Hepatocyte (in vitro differentiated cells): ENCODE data around the gene CD36. TPM values are rescaled to one million over a fixed set of nuclear protein-coding genes. Genes with fewer than 3 reads are reported as not detected.

Experiments
- DNase-seq: peaks from one replicate; pipeline ENCODE4 v3.0.0-alpha.2; 2016; ENCODE audit warnings: low spot score
- H2AFZ ChIP-seq: fragments of 200-600 bp; sonication (generic); 2 replicates; pipeline ENCODE4 v1.6.0; 2016; ENCODE audit warnings: antibody characterized with exemption, mild to moderate bottlenecking
- H3K27ac ChIP-seq: fragments of 200-600 bp; sonication (generic); 2 replicates; pipeline ENCODE4 v1.5.1; 2016; ENCODE audit warnings: mild to moderate bottlenecking
- H3K27me3 ChIP-seq: fragments of 200-600 bp; sonication (generic); 2 replicates; pipeline ENCODE4 v1.6.1; 2016
- H3K36me3 ChIP-seq: fragments of 200-600 bp; sonication (generic); replicated peaks from 2 replicates; pipeline ENCODE4 v1.5.1; 2016; ENCODE audit warnings: low read depth; ENCODE audit not compliant: insufficient read depth
- H3K4me1 ChIP-seq: fragments of 200-600 bp; sonication (generic); 2 replicates; pipeline ENCODE4 v1.5.1; 2016; ENCODE audit warnings: mild to moderate bottlenecking, moderate library complexity; ENCODE audit not compliant: insufficient read depth
- H3K4me2 ChIP-seq: fragments of 200-600 bp; sonication (generic); 2 replicates; pipeline ENCODE4 v1.6.0; 2016
- H3K4me3 ChIP-seq: fragments of 200-600 bp; sonication (generic); 2 replicates; pipeline ENCODE4 v1.5.1; 2016; ENCODE audit warnings: mild to moderate bottlenecking
- H3K79me2 ChIP-seq: fragments of 200-600 bp; sonication (generic); 2 replicates; pipeline ENCODE4 v1.6.0; 2017; ENCODE audit warnings: mild to moderate bottlenecking
- H3K9me2 ChIP-seq: fragments of 200-600 bp; sonication (generic); replicated peaks from 2 replicates; pipeline ENCODE4 v1.6.0; 2017; ENCODE audit warnings: mild to moderate bottlenecking; ENCODE audit not compliant: insufficient read depth
- H3K9me3 ChIP-seq: fragments of 200-600 bp; sonication (generic); 2 replicates; pipeline ENCODE4 v1.5.1; 2016; ENCODE audit warnings: low read depth, mild to moderate bottlenecking
- H4K20me1 ChIP-seq: fragments of 200-600 bp; sonication (generic); 2 replicates; pipeline ENCODE4 v1.6.0; 2016; ENCODE audit warnings: mild to moderate bottlenecking; ENCODE audit not compliant: insufficient read depth, poor library complexity, severe bottlenecking
- CTCF ChIP-seq: fragments of 200-600 bp; sonication (generic); IDR thresholded peaks from 2 replicates; pipeline ENCODE4 v1.5.1; 2016; ENCODE audit warnings: antibody characterized with exemption, mild to moderate bottlenecking; ENCODE audit not compliant: poor library complexity
- EZH2 ChIP-seq: fragments of 200-600 bp; sonication (generic); IDR thresholded peaks from 2 replicates; pipeline ENCODE4 v1.6.1; 2016; ENCODE audit warnings: antibody characterized with exemption, mild to moderate bottlenecking, borderline replicate concordance
- EZH2phosphoT487 ChIP-seq: fragments of 200-600 bp; sonication (generic); IDR thresholded peaks from one replicate; pipeline ENCODE4 v1.6.1; 2018; ENCODE audit warnings: antibody characterized with exemption, mild to moderate bottlenecking, low read depth, moderate library complexity; ENCODE audit not compliant: unreplicated experiment, severe bottlenecking
- WGBS: methylation state at CpG from one replicate; pipeline ENCODE4 v1.1.6; 2016; ENCODE audit warnings: low lambda C conversion rate; ENCODE audit errors: missing lambda C conversion rate; 5-methylcytosine and 5-hydroxymethylcytosine counted together
- polyA plus RNA-seq: library from polyadenylated mRNA; unstranded; fragments of >200 nt; fragmentation: Nextera tagmentation; extraction: Ambion mirVana; gene quantifications from 2 replicates; pipeline ENCODE4 v1.2.1, GENCODE V29; 2016
- total RNA-seq: library from RNA; depleted of rRNA; stranded (reverse); fragments of >200 nt; gene quantifications from 2 replicates; pipeline ENCODE4 v1.2.3, GENCODE V29; 2014

Gene CD36
- total and polyA plus RNA-seq, 2 experiments from 2014 or later, result 5.4 to 22.6 TPM

GRCh38 chr7:80675090-80675489, 36.6 kb downstream of the CD36 start:
- H3K4me2 ChIP-seq, result no peak overlapping the region
- DNase-seq, result no peak

GRCh38 chr7:80676404-80676803, 38.0 kb downstream of the CD36 start:
- WGBS, result 100% methylated on average over 2 of the region's 2 CpGs
- H3K36me3 ChIP-seq, result no peaks in the 10 kb centered on the region
- H3K27ac ChIP-seq, result no peak overlapping the region

More at GRCh38 chr7:80675090-80675489, 36.6 kb downstream of the CD36 start:
- Histone ChIP-seq H3K9me3 (no peaks in the 10 kb centered on the region), H3K36me3 (no peaks in the 10 kb centered on the region), H3K4me3 (no peak overlapping the region), H3K79me2 (no peaks in the 10 kb centered on the region), H3K9me2 (no peaks in the 10 kb centered on the region), H2AFZ (no peak overlapping the region), H3K4me1 (peaks cover 10% of the 10 kb centered on the region), H3K27ac (no peak overlapping the region), H4K20me1 (no peaks in the 10 kb centered on the region), H3K27me3 (no peaks in the 10 kb centered on the region)
- no peak for TF ChIP-seq EZH2
- no peak for TF ChIP-seq CTCF
- TF ChIP-seq EZH2phosphoT487, result no peak
- 89% methylated on average over 1 of the region's 1 CpG for WGBS

GRCh38 chr7:80677629-80678028, 39.2 kb downstream of the CD36 start:
- TF ChIP-seq EZH2 (no peak), EZH2phosphoT487 (no peak), CTCF (no peak)
- Histone ChIP-seq H3K27ac (no peak overlapping the region), H3K27me3 (no peaks in the 10 kb centered on the region), H3K9me3 (no peaks in the 10 kb centered on the region), H3K79me2 (no peaks in the 10 kb centered on the region), H4K20me1 (no peaks in the 10 kb centered on the region), H3K36me3 (no peaks in the 10 kb centered on the region), H3K4me3 (no peak overlapping the region), H2AFZ (no peak overlapping the region), H3K4me1 (peaks cover 10% of the 10 kb centered on the region), H3K4me2 (no peak overlapping the region), H3K9me2 (no peaks in the 10 kb centered on the region)
- DNase-seq, result no peak
- 97% methylated on average over 1 of the region's 1 CpG for WGBS

More at GRCh38 chr7:80676404-80676803, 38.0 kb downstream of the CD36 start:
- Histone ChIP-seq H3K79me2 (no peaks in the 10 kb centered on the region), H3K27me3 (no peaks in the 10 kb centered on the region), H3K9me2 (no peaks in the 10 kb centered on the region), H4K20me1 (no peaks in the 10 kb centered on the region), H3K4me1 (peaks cover 10% of the 10 kb centered on the region), H3K4me2 (no peak overlapping the region), H3K4me3 (no peak overlapping the region), H2AFZ (no peak overlapping the region), H3K9me3 (no peaks in the 10 kb centered on the region)
- TF ChIP-seq EZH2 (no peak), CTCF (no peak), EZH2phosphoT487 (no peak)
- DNase-seq, result no peak

- peak overlapping the region; percentile 67 for H3K27ac ChIP-seq
- no peaks in the 10 kb centered on the region for H3K27me3 ChIP-seq
- 71% methylated on average over 8 of the region's 8 CpGs for WGBS
- TF ChIP-seq EZH2 (no peak), EZH2phosphoT487 (no peak), CTCF (no peak)
- H3K9me2 ChIP-seq, result no peaks in the 10 kb centered on the region
- H4K20me1 ChIP-seq, result no peaks in the 10 kb centered on the region
- peak overlapping the region; percentile 45 for H3K4me2 ChIP-seq
- peak; percentile 48 for DNase-seq
- no peaks in the 10 kb centered on the region for H3K9me3 ChIP-seq
- H2AFZ ChIP-seq, result no peak overlapping the region
- peaks cover 10% of the 10 kb centered on the region for H3K4me1 ChIP-seq
- H3K4me3 ChIP-seq, result no peak overlapping the region
- H3K36me3 ChIP-seq, result no peaks in the 10 kb centered on the region
- H3K79me2 ChIP-seq, result no peaks in the 10 kb centered on the region
Observed at GRCh38 chr7:80678707-80679106, 40.3 kb downstream of the CD36 start.
